ENCODE results near the gene BCL7C.
A peak's percentile ranks its signal among the peaks of the same experiment; 100 is the strongest.

GRCh38 chr16:30867747-30868146 lies 26.1 kb downstream of the BCL7C start:
- TF ChIP-seq FOXK2 (IDR thresholded peaks at IDR 0.05) (no peak), ELF4 (IDR thresholded peaks at IDR 0.05) (no peak), FOXM1 (IDR thresholded peaks at IDR 0.05; ENCODE audit: borderline replicate concordance) (no peak), ZNF384 (IDR thresholded peaks at IDR 0.05) (0 out of 2 replicates have a peak, but pooled peaks have one; percentile 62), SUZ12 (IDR thresholded peaks at IDR 0.05) (no peak), TARDBP (IDR thresholded peaks at IDR 0.05) (no peak), PKNOX1 (IDR thresholded peaks at IDR 0.05) (no peak)

Measured in HEK293T (cell line).